ENCODE results near the gene DYNLT2.

The DYNLT2 gene

DNA sequence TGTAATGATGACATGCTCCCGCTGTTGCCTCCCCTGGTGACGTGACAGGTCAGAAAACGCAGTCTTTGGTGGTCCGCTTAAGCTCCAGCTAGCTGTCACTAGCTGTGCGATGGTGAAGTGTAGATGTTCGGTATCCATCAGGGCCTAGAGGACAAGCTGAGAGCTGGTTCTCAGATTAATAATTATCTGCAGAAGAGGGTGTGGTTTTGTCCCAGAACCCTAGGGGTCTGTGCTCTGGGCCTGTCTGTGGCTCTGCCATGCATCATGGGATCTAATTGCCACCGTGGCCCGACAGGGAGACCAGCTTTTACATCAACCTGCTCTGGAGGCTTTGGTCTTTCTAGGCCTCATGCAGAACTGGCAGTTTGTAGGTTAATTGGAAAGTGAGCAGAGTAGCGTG, 34.2 kb upstream of the DYNLT2 start:
- Histone ChIP-seq H3K9ac (ENCODE audit: low read length) (no peak overlapping the region), H3K27me3 (ENCODE audit: insufficient read depth, low read length, poor library complexity) (no peaks in the 10 kb centered on the region), H3K4me3 (ENCODE audit: low read length) (no peak overlapping the region), H3K36me3 (ENCODE audit: control insufficient read depth, insufficient read depth, low read length) (no peaks in the 10 kb centered on the region), H3K18ac (ENCODE audit: low read length) (no peak overlapping the region), H2BK15ac (replicated peaks; ENCODE audit: low read depth) (no peak overlapping the region), H4K8ac (ENCODE audit: low read depth, low read length) (no peak overlapping the region), H3K23ac (ENCODE audit: low read length) (no peak overlapping the region), H3K27ac (ENCODE audit: low read depth, low read length) (no peak overlapping the region), H3K4ac (ENCODE audit: low read depth, low read length) (no peak overlapping the region), H2BK5ac (ENCODE audit: low read length) (no peak overlapping the region), H3K79me2 (ENCODE audit: control insufficient read depth, insufficient read depth, low read length) (no peaks in the 10 kb centered on the region), H3K79me1 (ENCODE audit: low read length) (no peaks in the 10 kb centered on the region), H4K5ac (ENCODE audit: low read length) (no peak overlapping the region), H3K56ac (ENCODE audit: low read length) (no peak overlapping the region), H2AK5ac (ENCODE audit: low read length) (no peak overlapping the region), H3K4me2 (ENCODE audit: low read length) (no peak overlapping the region), H2BK120ac (ENCODE audit: low read depth, low read length) (no peak overlapping the region), H3K4me1 (ENCODE audit: control insufficient read depth, low read depth, low read length) (peaks cover 2% of the 10 kb centered on the region)
- no peak for DNase-seq
- WGBS (ENCODE audit: extremely low coverage, insufficient coverage, low lambda C conversion rate) = no CpG with 5 or more reads among the region's 9 CpGs

DNA sequence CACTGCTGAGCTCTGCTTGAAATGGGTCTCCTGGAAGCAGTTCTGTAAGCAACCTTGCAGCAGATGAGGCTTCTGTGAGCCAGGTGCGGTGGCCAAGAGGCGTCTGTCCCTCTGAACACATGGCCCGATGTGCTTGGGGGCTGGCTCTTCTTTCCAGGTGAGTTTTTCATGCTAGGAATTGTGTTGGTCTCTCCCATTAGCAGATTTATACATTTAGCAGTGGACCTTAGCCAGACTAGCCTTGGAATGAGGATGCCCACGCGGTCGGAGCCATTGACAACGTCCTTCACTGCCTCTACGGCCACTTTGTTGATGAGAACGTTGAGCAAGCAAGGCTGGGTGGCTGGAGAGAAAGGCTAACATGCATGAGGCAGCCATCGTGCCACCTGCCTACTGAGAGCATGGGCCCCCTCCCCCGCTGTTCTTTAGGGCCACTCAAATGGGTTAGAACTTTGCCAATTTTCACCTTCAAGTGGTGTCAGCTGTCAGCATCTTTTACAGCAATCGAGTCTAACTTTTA, 33.5 kb upstream of the DYNLT2 start:
- no CpG with 5 or more reads among the region's 12 CpGs for WGBS (ENCODE audit: extremely low coverage, insufficient coverage, low lambda C conversion rate)
- Histone ChIP-seq H3K4me1 (ENCODE audit: control insufficient read depth, low read depth, low read length) (peaks cover 2% of the 10 kb centered on the region), H3K27me3 (ENCODE audit: insufficient read depth, low read length, poor library complexity) (no peaks in the 10 kb centered on the region), H3K36me3 (ENCODE audit: control insufficient read depth, insufficient read depth, low read length) (no peaks in the 10 kb centered on the region), H2BK15ac (replicated peaks; ENCODE audit: low read depth) (no peak overlapping the region), H2BK120ac (ENCODE audit: low read depth, low read length) (no peak overlapping the region), H3K4me2 (ENCODE audit: low read length) (no peak overlapping the region), H2BK5ac (ENCODE audit: low read length) (no peak overlapping the region), H3K23ac (ENCODE audit: low read length) (no peak overlapping the region), H3K79me2 (ENCODE audit: control insufficient read depth, insufficient read depth, low read length) (no peaks in the 10 kb centered on the region), H4K8ac (ENCODE audit: low read depth, low read length) (no peak overlapping the region), H2AK5ac (ENCODE audit: low read length) (no peak overlapping the region), H3K27ac (ENCODE audit: low read depth, low read length) (no peak overlapping the region), H3K18ac (ENCODE audit: low read length) (no peak overlapping the region), H4K5ac (ENCODE audit: low read length) (no peak overlapping the region), H3K9ac (ENCODE audit: low read length) (no peak overlapping the region), H3K56ac (ENCODE audit: low read length) (no peak overlapping the region), H3K79me1 (ENCODE audit: low read length) (no peaks in the 10 kb centered on the region), H3K4ac (ENCODE audit: low read depth, low read length) (no peak overlapping the region), H3K4me3 (ENCODE audit: low read length) (no peak overlapping the region)
- DNase-seq = no peak

DNA sequence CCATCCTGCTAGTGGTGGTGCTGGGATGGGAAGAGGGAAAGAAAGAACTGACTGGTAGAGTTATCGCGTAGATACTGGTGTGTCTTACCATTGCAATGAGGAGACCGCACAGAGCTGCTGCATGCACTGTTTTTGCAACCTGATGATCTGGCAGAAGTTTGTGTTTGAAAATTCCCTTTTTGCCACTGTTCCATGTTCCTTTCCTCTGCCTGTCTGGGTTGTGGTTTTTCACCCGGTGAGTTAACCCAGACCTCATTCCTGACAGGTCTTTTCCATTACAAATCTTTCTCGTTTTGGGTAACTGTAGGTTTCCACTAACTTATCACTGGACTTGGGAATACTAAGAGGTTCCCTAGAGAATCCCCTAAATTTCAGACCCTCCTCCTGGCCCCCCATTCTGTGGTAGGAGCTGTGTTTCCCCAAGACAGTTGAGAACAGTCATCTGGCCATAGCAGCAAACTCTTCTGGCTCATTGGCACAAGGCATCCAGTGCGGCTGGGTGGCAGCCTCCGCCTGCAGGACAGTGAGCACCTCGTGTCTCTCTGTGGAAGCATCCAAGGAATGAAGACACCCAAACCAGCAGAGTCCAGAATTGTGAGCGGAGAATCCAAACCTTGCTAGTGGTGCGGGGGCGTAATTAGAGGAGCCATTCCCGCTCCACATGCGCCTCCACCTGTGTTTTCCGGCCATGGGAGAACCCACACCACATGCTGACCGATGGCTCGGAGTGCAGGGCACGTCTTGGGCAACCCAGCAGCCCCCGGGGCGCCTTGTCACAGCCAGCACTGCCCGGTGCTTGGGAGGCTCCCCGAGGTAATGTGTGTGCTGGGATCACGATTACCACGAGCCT, 32.8 kb upstream of the DYNLT2 start:
- H3K56ac ChIP-seq (ENCODE audit: low read length) = no peak overlapping the region
- H3K23ac ChIP-seq (ENCODE audit: low read length) = no peak overlapping the region
- WGBS (ENCODE audit: extremely low coverage, insufficient coverage, low lambda C conversion rate) = no CpG with 5 or more reads among the region's 23 CpGs
- no peak overlapping the region for H2AK5ac ChIP-seq (ENCODE audit: low read length)
- H3K36me3 ChIP-seq (ENCODE audit: control insufficient read depth, insufficient read depth, low read length) = no peaks in the 10 kb centered on the region
- H3K4me2 ChIP-seq (ENCODE audit: low read length) = no peak overlapping the region
- H2BK120ac ChIP-seq (ENCODE audit: low read depth, low read length) = no peak overlapping the region
- H4K8ac ChIP-seq (ENCODE audit: low read depth, low read length) = no peak overlapping the region
- DNase-seq = no peak
- no peaks in the 10 kb centered on the region for H3K79me2 ChIP-seq (ENCODE audit: control insufficient read depth, insufficient read depth, low read length)
- H3K79me1 ChIP-seq (ENCODE audit: low read length) = no peaks in the 10 kb centered on the region
- H2BK15ac ChIP-seq (replicated peaks; ENCODE audit: low read depth) = no peak overlapping the region
- H3K27ac ChIP-seq (ENCODE audit: low read depth, low read length) = no peak overlapping the region
- no peak overlapping the region for H3K18ac ChIP-seq (ENCODE audit: low read length)
- H3K4me3 ChIP-seq (ENCODE audit: low read length) = no peak overlapping the region
- H4K5ac ChIP-seq (ENCODE audit: low read length) = no peak overlapping the region
- no peaks in the 10 kb centered on the region for H3K27me3 ChIP-seq (ENCODE audit: insufficient read depth, low read length, poor library complexity)
- H3K4ac ChIP-seq (ENCODE audit: low read depth, low read length) = no peak overlapping the region
- H2BK5ac ChIP-seq (ENCODE audit: low read length) = no peak overlapping the region
- H3K4me1 ChIP-seq (ENCODE audit: control insufficient read depth, low read depth, low read length) = no peaks in the 10 kb centered on the region
- H3K9ac ChIP-seq (ENCODE audit: low read length) = no peak overlapping the region

DNA sequence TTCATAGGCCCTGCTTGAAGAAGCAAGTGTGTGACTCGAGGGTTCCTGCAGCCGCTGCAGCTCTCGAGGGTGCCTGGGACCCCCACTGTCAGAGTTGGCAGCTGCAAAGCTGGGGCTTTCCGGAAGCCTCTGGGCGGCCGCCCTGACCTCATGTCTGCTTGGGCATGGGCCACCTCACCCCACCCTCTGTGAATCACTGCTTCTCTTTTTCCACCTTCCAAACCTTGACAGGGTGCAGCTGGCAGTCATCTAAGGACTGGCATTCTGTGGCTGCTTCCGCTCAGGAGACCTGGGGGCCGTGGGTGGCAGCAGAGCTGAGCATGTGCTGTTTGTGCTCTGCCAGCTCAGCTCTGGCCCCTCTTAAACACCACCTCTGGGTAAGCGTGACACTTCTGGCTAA, 32.0 kb upstream of the DYNLT2 start:
- Histone ChIP-seq H3K56ac (ENCODE audit: low read length) (no peak overlapping the region), H2BK120ac (ENCODE audit: low read depth, low read length) (no peak overlapping the region), H3K4me2 (ENCODE audit: low read length) (no peak overlapping the region), H3K36me3 (ENCODE audit: control insufficient read depth, insufficient read depth, low read length) (no peaks in the 10 kb centered on the region), H3K23ac (ENCODE audit: low read length) (no peak overlapping the region), H3K4me3 (ENCODE audit: low read length) (no peak overlapping the region), H3K79me1 (ENCODE audit: low read length) (no peaks in the 10 kb centered on the region), H4K5ac (ENCODE audit: low read length) (no peak overlapping the region), H3K79me2 (ENCODE audit: control insufficient read depth, insufficient read depth, low read length) (no peaks in the 10 kb centered on the region), H3K4ac (ENCODE audit: low read depth, low read length) (no peak overlapping the region), H3K27ac (ENCODE audit: low read depth, low read length) (no peak overlapping the region), H3K27me3 (ENCODE audit: insufficient read depth, low read length, poor library complexity) (no peaks in the 10 kb centered on the region), H2AK5ac (ENCODE audit: low read length) (no peak overlapping the region), H2BK15ac (replicated peaks; ENCODE audit: low read depth) (no peak overlapping the region), H3K9ac (ENCODE audit: low read length) (no peak overlapping the region), H3K18ac (ENCODE audit: low read length) (no peak overlapping the region), H2BK5ac (ENCODE audit: low read length) (no peak overlapping the region), H4K8ac (ENCODE audit: low read depth, low read length) (no peak overlapping the region), H3K4me1 (ENCODE audit: control insufficient read depth, low read depth, low read length) (no peaks in the 10 kb centered on the region)
- WGBS (ENCODE audit: extremely low coverage, insufficient coverage, low lambda C conversion rate) = no CpG with 5 or more reads among the region's 9 CpGs
- no peak for DNase-seq

DNA sequence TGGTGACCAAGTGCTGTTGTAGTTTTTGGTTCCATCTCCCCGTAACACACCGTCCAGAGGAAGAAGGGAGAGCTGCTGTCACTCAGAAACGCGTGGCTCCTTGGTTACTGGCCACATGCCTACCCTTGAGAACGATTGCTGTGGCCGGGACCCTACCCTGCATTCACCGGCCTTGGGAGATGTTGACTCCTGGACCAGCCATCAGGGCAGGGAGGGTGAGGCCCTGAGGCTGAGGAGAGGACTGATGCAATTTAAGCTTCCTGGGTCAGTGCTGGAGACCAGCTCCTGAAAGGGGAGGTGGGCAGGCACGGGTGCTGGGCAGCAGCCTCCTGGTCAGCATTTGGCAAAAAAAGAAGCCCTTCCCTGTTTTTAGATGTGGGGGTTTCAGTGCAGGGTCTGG, 31.6 kb upstream of the DYNLT2 start:
- Histone ChIP-seq H4K8ac (ENCODE audit: low read depth, low read length) (no peak overlapping the region), H2BK120ac (ENCODE audit: low read depth, low read length) (no peak overlapping the region), H3K4me1 (ENCODE audit: control insufficient read depth, low read depth, low read length) (no peaks in the 10 kb centered on the region), H3K27ac (ENCODE audit: low read depth, low read length) (no peak overlapping the region), H3K4me3 (ENCODE audit: low read length) (no peak overlapping the region), H3K56ac (ENCODE audit: low read length) (no peak overlapping the region), H3K4ac (ENCODE audit: low read depth, low read length) (no peak overlapping the region), H3K23ac (ENCODE audit: low read length) (no peak overlapping the region), H3K27me3 (ENCODE audit: insufficient read depth, low read length, poor library complexity) (no peaks in the 10 kb centered on the region), H3K79me1 (ENCODE audit: low read length) (no peaks in the 10 kb centered on the region), H2BK5ac (ENCODE audit: low read length) (no peak overlapping the region), H3K36me3 (ENCODE audit: control insufficient read depth, insufficient read depth, low read length) (no peaks in the 10 kb centered on the region), H2AK5ac (ENCODE audit: low read length) (no peak overlapping the region), H4K5ac (ENCODE audit: low read length) (no peak overlapping the region), H3K9ac (ENCODE audit: low read length) (no peak overlapping the region), H2BK15ac (replicated peaks; ENCODE audit: low read depth) (no peak overlapping the region), H3K79me2 (ENCODE audit: control insufficient read depth, insufficient read depth, low read length) (no peaks in the 10 kb centered on the region), H3K4me2 (ENCODE audit: low read length) (no peak overlapping the region), H3K18ac (ENCODE audit: low read length) (no peak overlapping the region)
- DNase-seq = no peak
- no CpG with 5 or more reads among the region's 8 CpGs for WGBS (ENCODE audit: extremely low coverage, insufficient coverage, low lambda C conversion rate)
